GM19023 (cell line): ENCODE measurements around the gene TAX1BP3.

Experiments used
- ATAC-seq: cut with Tn5 transposase; IDR thresholded peaks from one replicate; pipeline ENCODE4 v1.9.1; 2021; ENCODE audit warnings: mild to moderate bottlenecking, moderate library complexity; ENCODE audit not compliant: unreplicated experiment

TAX1BP3 gene

DNA sequence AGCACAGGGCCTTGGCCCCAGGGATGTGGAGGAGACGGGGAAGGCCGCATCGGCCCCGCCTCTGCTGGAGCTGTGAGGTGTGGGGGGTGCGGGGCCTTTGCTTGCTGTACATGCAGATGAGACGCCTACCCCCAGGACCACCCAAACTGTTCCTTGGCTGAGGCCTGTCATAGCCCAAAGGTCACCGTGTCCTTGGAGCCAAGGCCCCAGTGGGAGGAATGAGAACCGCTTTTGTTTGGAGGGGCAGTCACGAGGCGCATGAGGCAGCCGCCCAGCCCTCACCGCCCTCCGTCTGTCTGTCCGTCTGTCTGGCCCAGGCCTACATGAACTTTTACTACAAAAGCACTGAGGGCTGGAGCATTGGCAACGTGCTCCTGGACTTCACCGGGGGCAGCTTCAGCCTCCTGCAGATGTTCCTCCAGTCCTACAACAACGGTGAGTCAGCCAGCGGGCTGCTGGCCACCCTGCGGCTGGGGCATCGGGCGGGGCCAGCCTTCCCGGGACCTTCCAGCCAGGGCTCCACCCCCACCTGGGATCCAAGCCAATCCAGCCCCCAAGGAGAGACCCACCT is 8.8 kb downstream of the TAX1BP3 start:
- no peak for ATAC-seq

DNA sequence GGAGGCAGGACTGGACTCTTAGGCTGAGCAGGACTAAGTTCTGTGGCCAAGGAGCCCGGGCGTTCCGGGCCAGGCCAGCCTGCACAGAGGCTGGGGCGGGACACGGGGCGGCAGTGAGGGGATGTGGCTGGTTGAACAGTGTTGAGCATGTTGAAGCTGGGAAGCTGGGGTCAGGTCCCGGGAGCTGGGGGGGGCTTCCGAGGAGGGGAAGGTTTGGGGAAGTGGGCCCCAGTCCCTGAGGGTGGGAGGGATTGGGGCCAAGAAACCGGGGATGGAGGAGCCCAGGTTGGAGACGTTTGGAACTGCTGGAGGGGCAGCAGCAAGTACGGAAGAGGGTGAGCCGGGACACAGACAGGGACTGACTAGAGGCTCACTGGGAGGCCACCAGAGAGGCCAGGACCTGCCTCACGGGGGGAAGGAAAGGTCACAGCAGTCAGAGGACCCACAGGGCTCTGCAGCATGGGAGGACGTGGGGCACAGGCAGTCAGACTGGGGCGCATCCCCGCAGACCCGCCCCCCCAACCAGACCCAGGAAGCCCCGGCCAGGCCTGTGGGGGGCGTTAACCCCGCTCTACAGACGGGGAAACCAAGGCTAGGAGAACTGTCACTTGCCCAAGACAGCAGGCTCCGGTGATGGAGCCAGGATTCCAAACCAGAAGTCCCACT is 9.5 kb downstream of the TAX1BP3 start:
- ATAC-seq = no peak

GRCh38 chr17:3657874-3658783 is 10.2 kb downstream of the TAX1BP3 start:
- ATAC-seq = no peak

DNA sequence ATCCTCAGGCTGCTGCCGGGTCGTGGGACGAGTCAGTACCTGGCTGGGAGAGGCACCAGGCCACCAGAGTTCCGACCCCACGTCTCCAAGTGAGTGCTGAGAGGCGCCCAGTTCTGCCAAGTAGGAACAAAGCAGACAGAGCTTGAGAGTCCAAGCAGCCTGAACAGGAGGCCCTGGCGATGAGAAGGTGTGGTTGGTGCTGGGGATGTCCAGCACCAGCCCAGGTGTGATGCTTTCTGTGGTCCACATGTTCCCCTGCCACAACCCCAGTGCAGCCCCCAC is 10.8 kb downstream of the TAX1BP3 start:
- ATAC-seq = no peak

DNA sequence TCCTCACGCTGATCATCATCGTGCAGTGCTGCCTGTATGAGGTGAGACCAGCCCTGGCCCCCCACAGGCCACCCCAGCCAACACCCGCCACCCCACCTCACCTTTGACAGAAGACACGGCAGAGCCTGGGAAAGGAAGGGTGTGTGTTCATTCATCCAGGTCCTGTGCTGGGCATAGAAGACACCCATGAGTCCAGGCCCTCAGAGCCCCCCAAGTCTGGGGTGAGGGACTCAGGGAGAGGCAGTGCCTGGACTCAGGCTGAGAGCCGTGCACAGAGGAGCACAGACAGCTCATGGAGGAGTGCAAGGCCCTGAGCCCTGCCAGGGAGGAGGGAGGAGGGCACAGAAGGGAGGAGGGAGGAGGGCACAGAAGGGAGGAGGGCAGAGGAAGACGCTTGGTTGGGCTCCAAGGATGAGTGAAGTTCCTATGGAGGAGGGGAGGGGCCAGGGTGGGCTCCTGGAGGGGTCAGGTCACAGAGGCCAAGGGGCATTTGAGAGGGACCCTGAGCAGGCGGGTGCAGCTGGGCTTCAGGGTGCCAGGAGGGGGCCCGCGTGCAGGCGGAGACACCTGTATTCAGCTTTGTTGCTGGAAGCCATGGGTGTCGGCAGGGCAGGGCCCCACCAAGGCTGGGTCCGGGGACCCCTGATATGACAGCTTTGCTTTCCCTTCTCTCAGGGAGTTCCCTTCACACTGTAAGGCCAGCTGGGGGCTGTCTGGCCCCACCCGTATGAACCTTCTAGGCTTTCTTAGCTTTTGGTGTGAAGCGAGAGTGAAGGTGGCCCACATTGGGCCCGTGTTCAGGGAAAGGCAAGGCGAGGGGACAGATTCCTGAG is 11.4 kb downstream of the TAX1BP3 start:
- no peak for ATAC-seq

GRCh38 chr17:3656353-3656752 is 12.0 kb downstream of the TAX1BP3 start:
- no peak for ATAC-seq

DNA sequence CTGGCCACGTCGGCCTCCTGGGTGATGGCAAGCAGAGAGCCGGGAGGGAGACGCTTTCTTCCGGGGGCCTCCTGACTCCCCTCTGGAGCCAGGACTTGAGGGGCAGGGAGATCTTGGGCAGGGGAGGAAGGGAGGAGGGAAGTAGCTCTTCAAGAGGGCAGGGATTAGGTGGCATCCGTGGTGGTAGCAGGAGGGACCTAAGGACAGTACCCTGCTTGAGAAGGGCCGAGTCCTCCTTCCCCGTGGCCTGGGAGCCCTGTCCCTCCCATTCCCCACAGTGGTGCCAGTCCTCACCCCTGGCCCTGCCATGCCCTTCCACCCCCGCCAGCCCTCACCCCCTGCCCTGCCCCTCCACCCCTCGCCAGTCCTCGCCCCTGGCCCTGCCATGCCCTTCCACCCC is 12.6 kb downstream of the TAX1BP3 start:
- no peak for ATAC-seq

GRCh38 chr17:3647769-3648555 is 20.4 kb downstream of the TAX1BP3 start:
- no peak for ATAC-seq

GRCh38 chr17:3647251-3647650 is 21.1 kb downstream of the TAX1BP3 start:
- no peak for ATAC-seq

GRCh38 chr17:3645310-3645709 is 23.1 kb downstream of the TAX1BP3 start:
- no peak for ATAC-seq

- ATAC-seq = no peak
Measured at GRCh38 chr17:3643889-3644349, 24.5 kb downstream of the TAX1BP3 start.

DNA sequence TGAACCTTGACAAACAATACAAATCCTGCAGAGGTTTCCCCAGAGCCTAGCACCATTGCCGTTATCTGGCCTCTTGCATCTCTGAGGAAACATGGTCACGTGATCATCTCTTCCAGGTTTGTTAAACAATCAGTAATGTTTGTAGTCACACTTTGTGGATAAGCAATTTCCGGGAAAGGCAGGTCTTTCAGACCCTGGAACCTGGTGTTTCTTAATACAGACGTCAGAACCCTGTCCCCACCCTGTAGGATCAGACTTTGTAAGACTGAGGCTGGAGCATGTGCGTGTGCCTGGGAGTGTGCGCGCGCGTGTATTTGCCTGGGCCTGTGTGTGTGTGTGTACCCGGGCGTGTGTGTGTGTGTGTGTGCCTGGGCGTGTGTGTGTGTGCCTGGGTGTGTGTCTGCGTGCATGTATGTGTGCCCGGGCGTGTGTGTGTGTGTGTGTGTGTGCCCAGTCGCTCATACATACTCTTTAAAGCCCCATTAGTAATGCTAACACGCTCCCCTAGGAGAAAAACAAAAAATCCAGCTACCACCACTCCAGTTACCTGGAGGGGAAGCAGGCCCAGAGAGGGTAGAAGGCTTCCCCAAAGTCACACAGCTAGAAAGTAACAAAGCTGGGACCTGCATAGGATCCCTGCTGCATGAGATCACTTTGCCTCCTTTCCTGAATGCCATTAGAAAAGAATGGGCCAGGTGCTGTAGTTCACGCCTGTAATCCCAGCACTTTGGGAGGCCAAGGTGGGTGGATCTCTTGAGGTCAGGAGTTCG is 26.5 kb downstream of the TAX1BP3 start:
- no peak for ATAC-seq

DNA sequence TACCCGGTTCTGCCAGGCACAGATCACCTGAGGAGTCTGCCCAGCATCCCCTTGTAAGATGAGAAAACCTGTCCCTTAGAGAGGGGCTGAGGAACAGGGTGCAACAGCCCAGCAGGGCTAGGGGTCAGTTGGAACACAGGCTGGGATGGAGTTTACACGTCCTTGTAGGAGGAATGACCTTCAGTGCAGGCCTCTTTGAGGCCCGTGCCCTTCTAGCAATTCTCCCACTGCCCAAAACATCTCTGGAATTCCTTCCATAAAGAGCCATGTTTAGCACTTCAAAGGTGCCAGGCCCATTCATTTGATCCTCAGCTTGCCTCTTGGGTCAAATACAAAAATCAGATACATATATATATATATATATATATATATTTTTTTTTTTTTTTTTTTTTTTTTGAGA is 27.4 kb downstream of the TAX1BP3 start:
- no peak for ATAC-seq

- ATAC-seq = no peak
Measured at GRCh38 chr17:3639981-3640596, 28.3 kb downstream of the TAX1BP3 start.

DNA sequence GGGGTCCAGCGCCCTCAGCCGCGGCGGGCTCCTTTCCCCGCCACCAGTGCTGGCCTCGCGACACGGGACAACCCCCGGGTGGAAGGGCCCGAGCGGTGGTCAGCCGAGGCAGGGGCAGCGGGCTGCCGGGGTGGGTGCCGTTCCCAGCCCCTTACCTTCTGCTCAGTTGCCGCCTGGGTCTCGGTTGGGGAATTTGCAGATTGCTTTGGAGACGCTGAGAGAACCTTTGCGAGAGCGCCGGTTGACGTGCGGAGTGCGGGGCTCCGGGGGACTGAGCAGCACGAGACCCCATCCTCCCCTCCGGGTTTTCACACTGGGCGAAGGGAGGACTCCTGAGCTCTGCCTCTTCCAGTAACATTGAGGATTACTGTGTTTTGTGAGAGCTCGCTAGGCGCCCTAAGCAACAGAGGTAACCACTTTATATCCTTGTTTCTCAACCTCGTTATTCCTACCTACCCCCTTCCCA is 31.4 kb downstream of the TAX1BP3 start:
- peak; percentile 8 for ATAC-seq

- peak; percentile 92 for ATAC-seq
Measured at GRCh38 chr17:3636154-3636907, 32.0 kb downstream of the TAX1BP3 start, which contains the start of the genes CTNS and SHPK. TSS of gene CTNS (plus strand) at chr17:3636760. CDS start at chr17:3640207, 3,447 bp downstream. TSS of gene SHPK (minus strand) at chr17:3636250. CDS start at chr17:3636219, 31 bp downstream.

GRCh38 chr17:3635474-3636153 is 32.8 kb downstream of the TAX1BP3 start:
- ATAC-seq = no peak

- no peak for ATAC-seq
Measured at GRCh38 chr17:3632287-3632686, 36.1 kb downstream of the TAX1BP3 start.
